ENCODE measurements around the gene UBL4A. TPM values are rescaled to one million over a fixed set of nuclear protein-coding genes. Genes with fewer than 3 reads are reported as not detected.
A peak's percentile ranks its signal among the peaks of the same experiment; 100 is the strongest.

The UBL4A gene
- polyA plus RNA-seq, 2 of the 4 experiments (the other 2 are of a cell fraction) = 26.4 to 37.7 TPM

DNA sequence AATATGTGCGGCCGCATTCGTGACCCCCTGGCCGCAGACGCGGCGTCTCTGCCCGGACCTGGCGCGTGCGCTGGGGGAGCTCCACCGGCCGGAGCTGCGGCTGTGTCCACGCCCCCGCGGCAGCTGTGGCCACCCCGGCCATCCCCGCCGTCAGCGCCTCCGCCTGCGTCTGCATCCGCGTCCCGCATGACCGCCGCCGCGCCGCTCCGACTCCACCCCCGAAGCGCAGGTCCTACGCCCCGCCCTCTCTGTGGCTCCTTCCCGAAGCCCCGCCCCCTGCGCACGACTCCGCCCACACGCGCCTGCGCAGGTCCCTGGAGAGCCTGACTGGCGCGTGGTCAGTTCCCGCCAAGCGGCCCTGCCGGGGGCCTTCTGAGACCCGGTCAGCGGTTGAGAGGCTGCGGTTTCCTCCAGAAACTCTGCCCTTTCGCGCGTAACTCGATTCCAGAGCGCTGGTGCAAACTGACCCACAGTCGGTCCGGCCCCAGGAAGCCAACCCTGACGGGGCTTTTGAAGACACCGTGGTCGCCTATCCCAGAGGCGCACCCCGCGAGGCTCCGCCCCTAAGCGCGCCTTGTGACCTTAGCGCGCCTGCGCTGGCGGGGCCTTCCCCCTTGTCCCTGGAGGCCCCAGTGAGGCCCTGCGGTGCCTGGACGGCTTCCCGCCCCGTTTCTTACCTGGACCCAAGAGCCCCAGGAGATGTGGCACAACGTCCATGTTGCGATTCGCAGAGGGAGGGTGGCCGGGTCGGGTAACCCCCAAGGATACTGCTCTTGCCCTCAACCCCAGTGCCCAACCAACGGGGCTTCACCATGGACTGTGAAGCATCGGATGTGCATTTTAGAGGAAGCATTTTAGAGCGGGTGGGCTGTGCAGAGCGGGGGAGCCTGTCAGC lies 7.4 kb downstream of the UBL4A start, which contains the start of gene LAGE3 (continued):
- TF ChIP-seq CEBPB (IDR thresholded peaks at IDR 0.05) (no peak), POLR2AphosphoS2 (conservative IDR thresholded peaks at IDR 0.05; ENCODE audit: low read length) (no peak), GATA3 (IDR thresholded peaks at IDR 0.05; ENCODE audit: borderline replicate concordance) (no peak)
- TF ChIP-seq, protein P1, sequence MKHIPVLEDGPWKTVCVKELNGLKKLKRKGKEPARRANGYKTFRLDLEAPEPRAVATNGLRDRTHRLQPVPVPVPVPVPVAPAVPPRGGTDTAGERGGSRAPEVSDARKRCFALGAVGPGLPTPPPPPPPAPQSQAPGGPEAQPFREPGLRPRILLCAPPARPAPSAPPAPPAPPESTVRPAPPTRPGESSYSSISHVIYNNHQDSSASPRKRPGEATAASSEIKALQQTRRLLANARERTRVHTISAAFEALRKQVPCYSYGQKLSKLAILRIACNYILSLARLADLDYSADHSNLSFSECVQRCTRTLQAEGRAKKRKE (CRISPR knock-in tag; IDR thresholded peaks at IDR 0.05; ENCODE audit: low read depth) = peak; percentile 80; the same call in 1 of the 2 replicates

DNA sequence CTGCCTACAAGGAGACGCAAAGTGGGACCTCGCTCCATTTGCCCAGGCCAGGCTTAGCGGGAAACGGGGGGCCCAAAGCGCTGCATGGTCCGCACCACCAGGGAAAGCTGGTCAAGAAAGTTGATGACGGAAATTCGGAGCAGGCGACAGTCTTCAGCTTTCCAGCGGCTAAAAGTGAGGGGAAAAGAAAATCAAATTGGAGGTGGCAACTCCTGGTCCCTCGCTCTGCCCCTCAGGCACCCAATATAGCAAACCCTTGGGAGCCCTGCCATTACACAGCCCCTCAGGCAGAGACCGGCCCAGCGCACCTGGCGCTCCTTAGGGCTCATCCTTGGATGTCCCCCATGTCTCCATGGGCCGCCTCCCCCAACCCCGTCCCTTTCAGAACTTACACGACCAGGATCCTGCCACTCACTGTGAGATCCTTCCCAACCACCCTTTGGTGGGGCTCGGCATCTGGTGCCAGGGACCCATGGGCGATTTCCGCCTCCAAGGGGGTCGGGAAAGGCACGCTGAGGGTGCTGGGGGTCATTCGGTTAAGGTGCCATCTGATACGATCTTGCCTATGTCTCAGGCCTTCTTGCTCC lies 8.4 kb downstream of the UBL4A start:
- Histone ChIP-seq H3K4me3 (peak overlapping the region; percentile 83), H3K9me3 (no peaks in the 10 kb centered on the region), H3K4me2 (peak overlapping the region; percentile 97), H3K27ac (peak overlapping the region; percentile 71 to 91), H3K4me1 (peaks cover 5% of the 10 kb centered on the region; the same call in 1 of the 3 replicates)
- no peak for FAIRE-seq
- no peak for DNase-seq (ENCODE audit: low read depth in 1 of 2, low spot score in 1 of 2)
- ChIA-PET POLR2A (interaction anchor here (0.5 to 1.3 kb wide), 3 partner anchors 12 to 761 kb away, joined by 3 to 8 read pairs (median 4); partner anchors contain the start of gene SLC10A3), CTCF (interaction anchor here (0.7 kb wide), 1 partner anchor 28 kb away, joined by 3 read pairs; no protein-coding TSS in a partner anchor)
- ATAC-seq = no peak
- WGBS (ENCODE audit: missing lambda C conversion rate) = 83% methylated on average over 18 of the region's 24 CpGs
- TF ChIP-seq TP53 (CRISPR knock-in tag; IDR thresholded peaks at IDR 0.05) = no peak
- TF ChIP-seq SMC3 (IDR thresholded peaks at IDR 0.05) = no peak
- TF ChIP-seq, protein P2, sequence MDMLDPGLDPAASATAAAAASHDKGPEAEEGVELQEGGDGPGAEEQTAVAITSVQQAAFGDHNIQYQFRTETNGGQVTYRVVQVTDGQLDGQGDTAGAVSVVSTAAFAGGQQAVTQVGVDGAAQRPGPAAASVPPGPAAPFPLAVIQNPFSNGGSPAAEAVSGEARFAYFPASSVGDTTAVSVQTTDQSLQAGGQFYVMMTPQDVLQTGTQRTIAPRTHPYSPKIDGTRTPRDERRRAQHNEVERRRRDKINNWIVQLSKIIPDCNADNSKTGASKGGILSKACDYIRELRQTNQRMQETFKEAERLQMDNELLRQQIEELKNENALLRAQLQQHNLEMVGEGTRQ (IDR thresholded peaks at IDR 0.05) = no peak
- no peak for TF ChIP-seq GATA3 (IDR thresholded peaks at IDR 0.05; ENCODE audit: borderline replicate concordance)
- TF ChIP-seq, protein P1 (CRISPR knock-in tag; IDR thresholded peaks at IDR 0.05; ENCODE audit: low read depth) = no peak
- no peak for TF ChIP-seq HOXB13 (CRISPR knock-in tag; IDR thresholded peaks at IDR 0.05; ENCODE audit: low read depth)
- no peak for TF ChIP-seq EHMT2 (IDR thresholded peaks at IDR 0.05; ENCODE audit: low read depth)
- no peak for TF ChIP-seq CEBPB (IDR thresholded peaks at IDR 0.05)
- TF ChIP-seq RAD21 (conservative IDR thresholded peaks at IDR 0.05 in 1 of 2, IDR thresholded peaks at IDR 0.05 in 1 of 2) = no peak
- TF ChIP-seq, protein P3, sequence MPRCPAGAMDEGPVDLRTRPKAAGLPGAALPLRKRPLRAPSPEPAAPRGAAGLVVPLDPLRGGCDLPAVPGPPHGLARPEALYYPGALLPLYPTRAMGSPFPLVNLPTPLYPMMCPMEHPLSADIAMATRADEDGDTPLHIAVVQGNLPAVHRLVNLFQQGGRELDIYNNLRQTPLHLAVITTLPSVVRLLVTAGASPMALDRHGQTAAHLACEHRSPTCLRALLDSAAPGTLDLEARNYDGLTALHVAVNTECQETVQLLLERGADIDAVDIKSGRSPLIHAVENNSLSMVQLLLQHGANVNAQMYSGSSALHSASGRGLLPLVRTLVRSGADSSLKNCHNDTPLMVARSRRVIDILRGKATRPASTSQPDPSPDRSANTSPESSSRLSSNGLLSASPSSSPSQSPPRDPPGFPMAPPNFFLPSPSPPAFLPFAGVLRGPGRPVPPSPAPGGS (IDR thresholded peaks at IDR 0.05) = no peak
- TF ChIP-seq, protein P4, sequence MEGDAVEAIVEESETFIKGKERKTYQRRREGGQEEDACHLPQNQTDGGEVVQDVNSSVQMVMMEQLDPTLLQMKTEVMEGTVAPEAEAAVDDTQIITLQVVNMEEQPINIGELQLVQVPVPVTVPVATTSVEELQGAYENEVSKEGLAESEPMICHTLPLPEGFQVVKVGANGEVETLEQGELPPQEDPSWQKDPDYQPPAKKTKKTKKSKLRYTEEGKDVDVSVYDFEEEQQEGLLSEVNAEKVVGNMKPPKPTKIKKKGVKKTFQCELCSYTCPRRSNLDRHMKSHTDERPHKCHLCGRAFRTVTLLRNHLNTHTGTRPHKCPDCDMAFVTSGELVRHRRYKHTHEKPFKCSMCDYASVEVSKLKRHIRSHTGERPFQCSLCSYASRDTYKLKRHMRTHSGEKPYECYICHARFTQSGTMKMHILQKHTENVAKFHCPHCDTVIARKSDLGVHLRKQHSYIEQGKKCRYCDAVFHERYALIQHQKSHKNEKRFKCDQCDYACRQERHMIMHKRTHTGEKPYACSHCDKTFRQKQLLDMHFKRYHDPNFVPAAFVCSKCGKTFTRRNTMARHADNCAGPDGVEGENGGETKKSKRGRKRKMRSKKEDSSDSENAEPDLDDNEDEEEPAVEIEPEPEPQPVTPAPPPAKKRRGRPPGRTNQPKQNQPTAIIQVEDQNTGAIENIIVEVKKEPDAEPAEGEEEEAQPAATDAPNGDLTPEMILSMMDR (IDR thresholded peaks at IDR 0.05) = no peak
- no peak for TF ChIP-seq ESRRA (IDR thresholded peaks at IDR 0.05; ENCODE audit: borderline replicate concordance, low read length)
- TF ChIP-seq CHD2 (IDR thresholded peaks at IDR 0.05; ENCODE audit: low read length, partially characterized antibody) = no peak
- no peak for TF ChIP-seq NFE2L2 (conservative IDR thresholded peaks at IDR 0.05; ENCODE audit: low read length)
- no peak for TF ChIP-seq ZNF302 (CRISPR knock-in tag; IDR thresholded peaks at IDR 0.05)
- TF ChIP-seq JUN (IDR thresholded peaks at IDR 0.05) = no peak
- no peak for TF ChIP-seq CBX2 (IDR thresholded peaks at IDR 0.05; ENCODE audit: borderline replicate concordance, low read depth)

Data from A549 (cell line).